HepG2 (cell line): Measurements from ENCODE around the gene P2RX3. TPM values are rescaled to one million over a fixed set of nuclear protein-coding genes. Genes with fewer than 3 reads are reported as not detected.

ENCODE experiments used
- BORCS8-MEF2B ChIP-seq: sonication (generic); formaldehyde crosslinking; IDR thresholded peaks from 2 replicates; pipeline ENCODE4 v1.8.0; 2022; ENCODE audit warnings: mild to moderate bottlenecking, missing genetic modification reagents
- EEA1 ChIP-seq: sonication (generic); formaldehyde crosslinking; IDR thresholded peaks from 2 replicates; pipeline ENCODE4 v1.5.1; 2020; ENCODE audit warnings: mild to moderate bottlenecking, missing genetic modification reagents, borderline replicate concordance
- HNRNPUL1 ChIP-seq: fragments of 200-400 bp; formaldehyde crosslinking; IDR thresholded peaks from 2 replicates; pipeline ENCODE4 v1.6.1; 2017; ENCODE audit warnings: low read depth, mild to moderate bottlenecking, low read length, moderate library complexity
- HOXA5 ChIP-seq: sonication (generic); formaldehyde crosslinking; IDR thresholded peaks from 2 replicates; pipeline ENCODE4 v1.4.0; 2020; ENCODE audit warnings: missing genetic modification reagents
- IKZF1 ChIP-seq: fragments of 450-650 bp; IDR thresholded peaks from 2 replicates; pipeline ENCODE4 v1.7.1; 2016
- NR2F2 ChIP-seq: IDR thresholded peaks from 2 replicates; pipeline ENCODE4 v1.6.1; 2012; ENCODE audit warnings: low read depth, inconsistent platforms, borderline replicate concordance
- PLRG1 ChIP-seq: fragments of 450-650 bp; conservative IDR thresholded peaks from 2 replicates; pipeline ENCODE4 v1.6.1; 2016
- PRDM10 ChIP-seq: sonication (generic); formaldehyde crosslinking; IDR thresholded peaks from 2 replicates; pipeline ENCODE4 v1.4.0; 2020; ENCODE audit warnings: low read depth, missing genetic modification reagents
- RAD21 ChIP-seq: fragments of 450-650 bp; formaldehyde crosslinking; IDR thresholded peaks from 2 replicates; pipeline ENCODE4 v1.5.0; 2020; ENCODE audit warnings: mild to moderate bottlenecking
- RFX5 ChIP-seq: IDR thresholded peaks from 2 replicates; pipeline ENCODE4 v1.6.1; 2011; ENCODE audit warnings: low read depth, low read length, improper control_type of control experiment
- TCF7 ChIP-seq: sonication (generic); IDR thresholded peaks from 2 replicates; pipeline ENCODE4 v1.6.1; 2016; ENCODE audit warnings: antibody characterized with exemption, low read depth
- YY1 ChIP-seq: IDR thresholded peaks from 2 replicates; pipeline ENCODE4 v1.6.1; 2011; ENCODE audit warnings: low read length, low read depth, moderate library complexity, mild to moderate bottlenecking; ENCODE audit not compliant: insufficient read depth, insufficient replicate concordance
- ZNF234 ChIP-seq: sonication (generic); formaldehyde crosslinking; conservative IDR thresholded peaks from 2 replicates; pipeline ENCODE4 v1.5.1; 2020; ENCODE audit warnings: mild to moderate bottlenecking, missing genetic modification reagents
- ZNF256 ChIP-seq: sonication (generic); formaldehyde crosslinking; conservative IDR thresholded peaks from 2 replicates; pipeline ENCODE4 v1.4.0; 2020; ENCODE audit warnings: missing genetic modification reagents
- ZNF468 ChIP-seq: sonication (generic); formaldehyde crosslinking; IDR thresholded peaks from 2 replicates; pipeline ENCODE4 v1.8.0; 2022; ENCODE audit warnings: mild to moderate bottlenecking, moderate library complexity, missing genetic modification reagents
- ZNF724P ChIP-seq: sonication (generic); formaldehyde crosslinking; IDR thresholded peaks from 2 replicates; pipeline ENCODE4 v1.8.0; 2022; ENCODE audit warnings: missing genetic modification reagents, borderline replicate concordance
- ZNF747 ChIP-seq: sonication (generic); formaldehyde crosslinking; IDR thresholded peaks from 2 replicates; pipeline ENCODE4 v1.8.1; 2023; ENCODE audit warnings: missing genetic modification reagents, mild to moderate bottlenecking, borderline replicate concordance
- ZNF773 ChIP-seq: sonication (generic); formaldehyde crosslinking; IDR thresholded peaks from 2 replicates; pipeline ENCODE4 v1.4.0; 2020; ENCODE audit warnings: missing genetic modification reagents, borderline replicate concordance
- ZNF883 ChIP-seq: sonication (generic); formaldehyde crosslinking; IDR thresholded peaks from 2 replicates; pipeline ENCODE4 v1.5.1; 2020; ENCODE audit warnings: mild to moderate bottlenecking, missing genetic modification reagents; ENCODE audit errors: not compliant biosample characterization
- ZSCAN22 ChIP-seq: sonication (generic); formaldehyde crosslinking; IDR thresholded peaks from 2 replicates; pipeline ENCODE4 v1.4.0; 2020; ENCODE audit warnings: mild to moderate bottlenecking, missing genetic modification reagents
- polyA plus RNA-seq, 8 experiments: library from polyadenylated mRNA; depleted of rRNA in 3 of 8; stranded (reverse) in 7 of 8; unstranded in 1 of 8; fragments of >200 nt; fragmentation: Illumina TruSeq in 4 of 8; extraction: Trizol in 4 of 8; gene quantifications; 2 replicates each; pipeline versions ENCODE4 v1.2.1 to v1.2.3, GENCODE V29; 2011 to 2016; ENCODE audit warnings: low read depth in 4 of 8, missing spikeins in 1 of 8, mixed read lengths in 1 of 8; ENCODE audit not compliant: insufficient read depth in 1 of 8
- total RNA-seq, 5 experiments: library from RNA; depleted of rRNA; stranded (reverse); fragments of >200 nt; fragmentation: Illumina TruSeq; extraction: Trizol; gene quantifications; 2 replicates each; pipeline ENCODE4 v1.2.3, GENCODE V29; 2016; ENCODE audit warnings: low read depth in 1 of 5
- TF ChIP-seq, protein P1 (sequence below): sonication (generic); formaldehyde crosslinking; IDR thresholded peaks from 2 replicates; pipeline ENCODE4 v1.4.0; 2020; ENCODE audit warnings: missing genetic modification reagents
- TF ChIP-seq, protein P2 (sequence below): sonication (generic); formaldehyde crosslinking; conservative IDR thresholded peaks from 2 replicates; pipeline ENCODE4 v1.5.0; 2020; ENCODE audit warnings: missing genetic modification reagents
- TF ChIP-seq, protein P3 (sequence below): sonication (generic); formaldehyde crosslinking; IDR thresholded peaks from 2 replicates; pipeline ENCODE4 v1.8.0; 2022; ENCODE audit warnings: missing genetic modification reagents, mild to moderate bottlenecking, moderate library complexity, borderline replicate concordance

P2RX3 gene
- total and polyA plus RNA-seq, 2 of the 13 experiments (the other 11 are each of a cell fraction or from before 2014, with no cell fraction given): 0.08 TPM; not detected in 1

DNA sequence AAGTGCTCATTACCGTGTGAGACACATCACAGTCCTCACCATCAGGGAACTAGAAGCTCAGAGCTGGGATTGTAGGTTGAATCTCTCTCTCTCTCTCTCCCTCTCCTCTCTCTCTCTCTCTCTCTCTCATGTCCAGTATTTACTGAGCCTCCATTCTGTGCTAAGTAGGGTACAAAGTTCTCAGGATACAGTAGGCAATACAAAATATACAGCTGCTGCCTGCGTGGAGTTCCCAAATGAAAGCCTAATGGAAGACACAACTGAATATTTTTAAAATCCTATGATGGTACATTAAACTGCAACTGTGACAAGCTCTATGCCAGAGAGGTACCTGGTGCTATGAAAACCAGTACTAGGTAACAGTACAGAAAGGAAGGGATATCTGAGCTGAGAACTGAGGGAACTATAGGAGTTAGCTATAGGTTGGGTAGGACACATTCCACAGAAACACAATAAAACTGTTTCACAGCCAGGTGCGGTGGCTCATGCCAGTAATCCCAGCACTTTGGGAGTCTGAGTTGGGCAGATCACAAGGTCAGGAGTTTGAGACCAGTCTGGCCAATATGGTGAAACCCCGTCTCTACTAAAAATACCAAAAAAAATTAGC lies 61.9 kb downstream of the P2RX3 start (continued):
- TF ChIP-seq PRDM10 (CRISPR knock-in tag): no peak
- TF ChIP-seq RFX5: no peak
- no peak for TF ChIP-seq BORCS8-MEF2B (CRISPR knock-in tag)
- TF ChIP-seq PLRG1: no peak
- TF ChIP-seq IKZF1: no peak
- no peak for TF ChIP-seq ZNF256 (CRISPR knock-in tag)
- TF ChIP-seq, protein P1, sequence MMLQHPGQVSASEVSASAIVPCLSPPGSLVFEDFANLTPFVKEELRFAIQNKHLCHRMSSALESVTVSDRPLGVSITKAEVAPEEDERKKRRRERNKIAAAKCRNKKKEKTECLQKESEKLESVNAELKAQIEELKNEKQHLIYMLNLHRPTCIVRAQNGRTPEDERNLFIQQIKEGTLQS (CRISPR knock-in tag): no peak
- TF ChIP-seq HOXA5 (CRISPR knock-in tag): no peak
- TF ChIP-seq, protein P2, sequence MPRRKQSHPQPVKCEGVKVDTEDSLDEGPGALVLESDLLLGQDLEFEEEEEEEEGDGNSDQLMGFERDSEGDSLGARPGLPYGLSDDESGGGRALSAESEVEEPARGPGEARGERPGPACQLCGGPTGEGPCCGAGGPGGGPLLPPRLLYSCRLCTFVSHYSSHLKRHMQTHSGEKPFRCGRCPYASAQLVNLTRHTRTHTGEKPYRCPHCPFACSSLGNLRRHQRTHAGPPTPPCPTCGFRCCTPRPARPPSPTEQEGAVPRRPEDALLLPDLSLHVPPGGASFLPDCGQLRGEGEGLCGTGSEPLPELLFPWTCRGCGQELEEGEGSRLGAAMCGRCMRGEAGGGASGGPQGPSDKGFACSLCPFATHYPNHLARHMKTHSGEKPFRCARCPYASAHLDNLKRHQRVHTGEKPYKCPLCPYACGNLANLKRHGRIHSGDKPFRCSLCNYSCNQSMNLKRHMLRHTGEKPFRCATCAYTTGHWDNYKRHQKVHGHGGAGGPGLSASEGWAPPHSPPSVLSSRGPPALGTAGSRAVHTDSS (CRISPR knock-in tag): no peak
- no peak for TF ChIP-seq ZNF468 (CRISPR knock-in tag)
- no peak for TF ChIP-seq ZNF747 (CRISPR knock-in tag)
- TF ChIP-seq ZNF883 (CRISPR knock-in tag): no peak
- TF ChIP-seq ZNF773 (CRISPR knock-in tag): no peak
- no peak for TF ChIP-seq EEA1
- TF ChIP-seq ZNF724P (CRISPR knock-in tag): no peak
- no peak for TF ChIP-seq ZNF234
- no peak for TF ChIP-seq RAD21 (CRISPR knock-in tag)
- TF ChIP-seq YY1: no peak
- TF ChIP-seq, protein P3, sequence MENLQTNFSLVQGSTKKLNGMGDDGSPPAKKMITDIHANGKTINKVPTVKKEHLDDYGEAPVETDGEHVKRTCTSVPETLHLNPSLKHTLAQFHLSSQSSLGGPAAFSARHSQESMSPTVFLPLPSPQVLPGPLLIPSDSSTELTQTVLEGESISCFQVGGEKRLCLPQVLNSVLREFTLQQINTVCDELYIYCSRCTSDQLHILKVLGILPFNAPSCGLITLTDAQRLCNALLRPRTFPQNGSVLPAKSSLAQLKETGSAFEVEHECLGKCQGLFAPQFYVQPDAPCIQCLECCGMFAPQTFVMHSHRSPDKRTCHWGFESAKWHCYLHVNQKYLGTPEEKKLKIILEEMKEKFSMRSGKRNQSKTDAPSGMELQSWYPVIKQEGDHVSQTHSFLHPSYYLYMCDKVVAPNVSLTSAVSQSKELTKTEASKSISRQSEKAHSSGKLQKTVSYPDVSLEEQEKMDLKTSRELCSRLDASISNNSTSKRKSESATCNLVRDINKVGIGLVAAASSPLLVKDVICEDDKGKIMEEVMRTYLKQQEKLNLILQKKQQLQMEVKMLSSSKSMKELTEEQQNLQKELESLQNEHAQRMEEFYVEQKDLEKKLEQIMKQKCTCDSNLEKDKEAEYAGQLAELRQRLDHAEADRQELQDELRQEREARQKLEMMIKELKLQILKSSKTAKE: no peak
- no peak for TF ChIP-seq HNRNPUL1
- no peak for TF ChIP-seq NR2F2
- peak; percentile 15; the same call in 1 of the 2 replicates for TF ChIP-seq TCF7
- no peak for TF ChIP-seq ZSCAN22 (CRISPR knock-in tag)
